Choroid plexus epithelial cell (primary cell): Measurements from ENCODE around the gene HABP4.

Experiments used
- DNase-seq: peaks from one replicate; pipeline ENCODE4 v3.0.0-alpha.2; 2010; ENCODE audit warnings: low read depth
- H3K4me3 ChIP-seq: 2 replicates; pipeline ENCODE4 v1.5.1; 2011; ENCODE audit warnings: low read depth, mild to moderate bottlenecking, control low read depth, low read length, moderate library complexity
- TF ChIP-seq, protein P1 (sequence below): conservative IDR thresholded peaks from 2 replicates; pipeline ENCODE4 v1.5.1; 2011; ENCODE audit warnings: low read depth, mild to moderate bottlenecking, control low read depth, inconsistent platforms, low read length, moderate library complexity

The HABP4 gene

GRCh38 chr9:96436456-96437126 is 13.4 kb upstream of the HABP4 start:
- TF ChIP-seq, protein P1, sequence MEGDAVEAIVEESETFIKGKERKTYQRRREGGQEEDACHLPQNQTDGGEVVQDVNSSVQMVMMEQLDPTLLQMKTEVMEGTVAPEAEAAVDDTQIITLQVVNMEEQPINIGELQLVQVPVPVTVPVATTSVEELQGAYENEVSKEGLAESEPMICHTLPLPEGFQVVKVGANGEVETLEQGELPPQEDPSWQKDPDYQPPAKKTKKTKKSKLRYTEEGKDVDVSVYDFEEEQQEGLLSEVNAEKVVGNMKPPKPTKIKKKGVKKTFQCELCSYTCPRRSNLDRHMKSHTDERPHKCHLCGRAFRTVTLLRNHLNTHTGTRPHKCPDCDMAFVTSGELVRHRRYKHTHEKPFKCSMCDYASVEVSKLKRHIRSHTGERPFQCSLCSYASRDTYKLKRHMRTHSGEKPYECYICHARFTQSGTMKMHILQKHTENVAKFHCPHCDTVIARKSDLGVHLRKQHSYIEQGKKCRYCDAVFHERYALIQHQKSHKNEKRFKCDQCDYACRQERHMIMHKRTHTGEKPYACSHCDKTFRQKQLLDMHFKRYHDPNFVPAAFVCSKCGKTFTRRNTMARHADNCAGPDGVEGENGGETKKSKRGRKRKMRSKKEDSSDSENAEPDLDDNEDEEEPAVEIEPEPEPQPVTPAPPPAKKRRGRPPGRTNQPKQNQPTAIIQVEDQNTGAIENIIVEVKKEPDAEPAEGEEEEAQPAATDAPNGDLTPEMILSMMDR = no peak
- no peak for DNase-seq

DNA sequence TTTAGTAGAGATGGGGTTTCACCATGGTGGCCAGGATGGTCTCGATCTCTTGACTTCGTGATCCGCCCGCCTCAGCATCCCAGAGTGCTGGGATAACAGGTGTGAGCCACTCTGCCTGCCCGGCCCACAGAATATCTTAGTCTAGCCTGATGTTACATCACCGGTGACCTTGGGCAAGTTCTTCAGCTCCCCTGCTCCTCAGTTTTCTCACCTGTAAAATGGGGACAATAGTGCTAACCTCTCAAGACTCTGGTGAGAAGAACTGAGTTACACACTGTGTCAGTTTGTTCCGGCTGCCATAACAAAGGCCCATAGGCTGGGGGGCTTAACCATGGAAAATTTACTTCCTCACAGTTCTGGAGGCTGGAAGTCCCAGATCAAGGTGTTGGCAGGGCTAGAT is 12.5 kb upstream of the HABP4 start:
- no peak overlapping the region for H3K4me3 ChIP-seq
- DNase-seq = no peak
- TF ChIP-seq, protein P1 = no peak

More at GRCh38 chr9:96436456-96437126, 13.4 kb upstream of the HABP4 start:
- no peak overlapping the region for H3K4me3 ChIP-seq

DNA sequence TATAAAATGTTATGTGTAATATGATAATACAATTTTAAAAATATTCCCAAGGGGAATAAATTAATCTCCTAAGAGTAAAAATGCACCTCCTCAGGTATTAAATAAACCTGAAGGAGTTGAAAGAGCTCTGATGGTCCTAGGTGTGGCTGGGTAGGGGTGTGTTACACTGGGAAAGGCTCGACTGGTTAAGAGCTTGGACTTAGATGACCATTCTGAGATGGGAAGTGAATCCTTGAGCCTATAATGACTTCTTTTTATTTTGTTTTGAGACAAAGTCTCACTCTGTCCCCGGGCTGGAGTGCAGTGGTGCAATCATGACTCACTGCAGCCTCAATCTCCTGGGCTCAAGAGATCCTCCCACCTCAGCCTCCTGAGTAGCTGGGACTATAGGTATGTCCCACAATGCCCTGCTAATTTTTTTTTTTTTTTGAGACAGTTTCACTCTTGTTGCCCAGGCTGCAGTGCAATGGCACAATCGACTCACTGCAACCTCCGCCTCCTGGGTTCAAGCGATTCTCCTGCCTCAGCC is 9.2 kb upstream of the HABP4 start:
- DNase-seq = no peak
- TF ChIP-seq, protein P1 = no peak
- H3K4me3 ChIP-seq = no peak overlapping the region

- H3K4me3 ChIP-seq = no peak overlapping the region
- TF ChIP-seq, protein P1 = peak; percentile 55
- DNase-seq = peak; percentile 53
Measured at GRCh38 chr9:96441798-96442445, 8.0 kb upstream of the HABP4 start.

DNA sequence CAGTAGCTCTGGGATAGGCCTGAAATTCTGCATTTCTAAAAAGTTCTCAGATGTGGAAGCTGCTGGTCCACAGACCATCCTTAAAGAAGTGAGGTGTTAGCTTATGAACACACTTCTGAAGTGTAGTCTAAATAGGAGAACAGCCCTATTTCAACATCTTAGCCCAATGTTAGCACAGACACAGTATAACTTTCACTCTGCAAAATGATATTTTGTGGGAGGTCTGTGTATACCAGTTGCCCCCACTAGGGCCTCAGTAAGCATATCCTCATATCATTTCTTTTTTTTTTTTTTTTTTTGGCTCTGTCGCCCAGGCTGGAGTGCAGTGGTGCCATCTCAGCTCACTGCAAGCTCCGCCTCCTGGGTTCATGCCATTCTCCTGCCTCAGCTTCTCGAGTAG is 7.5 kb upstream of the HABP4 start:
- no peak for DNase-seq
- TF ChIP-seq, protein P1 = peak; percentile 15
- no peak overlapping the region for H3K4me3 ChIP-seq

DNA sequence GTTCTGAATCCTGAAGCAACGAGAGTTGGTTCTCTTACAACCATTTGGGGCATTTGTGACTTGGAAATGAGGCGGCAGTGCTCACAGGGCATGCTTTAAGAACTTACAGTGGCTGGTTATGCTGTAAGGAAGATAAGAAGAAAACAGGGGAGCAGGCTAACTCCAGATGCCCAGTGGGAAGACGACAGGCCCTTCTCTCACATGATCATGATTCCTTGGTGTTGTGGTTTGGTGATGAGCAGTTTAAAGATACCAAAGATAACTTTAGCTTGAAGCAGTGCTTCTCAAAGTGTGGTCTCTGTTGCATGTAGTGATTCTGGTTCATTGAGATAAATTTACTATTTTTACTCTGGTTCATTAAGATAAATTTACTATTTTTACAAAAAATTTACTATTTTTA is 2.6 kb upstream of the HABP4 start:
- H3K4me3 ChIP-seq = no peak overlapping the region
- peak; percentile 10 for DNase-seq
- TF ChIP-seq, protein P1 = no peak
